GM12878 (cell line): ENCODE measurements around the gene MRPL16. TPM values are rescaled to one million over a fixed set of nuclear protein-coding genes. Genes with fewer than 3 reads are reported as not detected.

Experiments used
- ATAC-seq: fragments of 200-7000 bp; cut with Tn5 transposase; 3 replicates; pipeline ENCODE4 v1.9.1; 2020; ENCODE audit warnings: mild to moderate bottlenecking, moderate library complexity
- Bru-seq: library from RNA; stranded (reverse); fragments of 400-500 nt; gene quantifications from one replicate; lab custom pipeline; 2021; lab: Mats Ljungman, UMichigan
- BruChase-seq, 2 experiments: library from RNA; stranded (reverse); fragments of 400-500 nt; gene quantifications; one replicate each; lab custom pipeline; 2021; lab: Mats Ljungman, UMichigan
- BruUV-seq: library from RNA; stranded (reverse); fragments of 400-500 nt; replicated peaks from 2 replicates; lab custom pipeline; 2021; lab: Mats Ljungman, UMichigan
- CTCF ChIA-PET: fragments of 300-600 bp; sonication (Branson Sonifier 250); formaldehyde crosslinking; extraction: SDS; loops from one replicate; lab custom pipeline; 2021; ENCODE audit warnings: inconsistent platforms; lab: Yijun Ruan, JAX
- POLR2A ChIA-PET: fragments of 350-600 bp; formaldehyde crosslinking; extraction: SDS; loops from one replicate; lab custom pipeline; 2021; ENCODE audit warnings: inconsistent platforms; lab: Charles Lee
- RAD21 ChIA-PET: fragments of 300-600 bp; sonication (Branson Sonifier 250); formaldehyde crosslinking; loops from one replicate; lab custom pipeline; 2023; ENCODE audit warnings: antibody characterized with exemption; ENCODE audit not compliant: unreplicated experiment; lab: Charles Lee
- SMC1A ChIA-PET: fragments of 300-600 bp; sonication (Branson Sonifier 250); formaldehyde crosslinking; loops from one replicate; lab custom pipeline; 2023; ENCODE audit not compliant: unreplicated experiment, uncharacterized antibody; lab: Charles Lee
- DNase-seq: peaks from one replicate; pipeline ENCODE4 v3.0.0-alpha.2; 2011; ENCODE audit warnings: low read depth, low spot score
- FAIRE-seq: peaks from 3 replicates; lab custom pipeline; 2011; peaks lifted over from hg19 to GRCh38; lab: Jason Lieb, UNC
- H2AFZ ChIP-seq: 2 replicates; pipeline ENCODE4 v1.6.0; 2011; ENCODE audit warnings: low read depth, low read length, control low read depth; ENCODE audit not compliant: control insufficient read depth
- H3K27ac ChIP-seq: 2 replicates; pipeline ENCODE4 v1.5.1; 2011; ENCODE audit warnings: control low read depth; ENCODE audit not compliant: control insufficient read depth, insufficient read depth
- H3K27me3 ChIP-seq, 2 experiments: replicated peaks in 1 of 2; 2 replicates each; pipeline versions ENCODE4 v1.6.0 to v1.6.1; 2011; ENCODE audit warnings: low read length in 1 of 2; ENCODE audit not compliant: control insufficient read depth in 2 of 2, insufficient read depth in 2 of 2
- H3K36me3 ChIP-seq, 2 experiments: 2 replicates each; pipeline ENCODE4 v1.5.1; 2011; ENCODE audit warnings: low read length in 1 of 2; ENCODE audit not compliant: control insufficient read depth in 2 of 2, insufficient read depth in 2 of 2
- H3K4me1 ChIP-seq: 2 replicates; pipeline ENCODE4 v1.6.1; 2011; ENCODE audit warnings: mild to moderate bottlenecking, low read length, moderate library complexity, mixed read lengths; ENCODE audit not compliant: control insufficient read depth, insufficient read depth
- H3K4me2 ChIP-seq: 2 replicates; pipeline ENCODE4 v1.6.0; 2011; ENCODE audit warnings: control low read depth; ENCODE audit not compliant: control insufficient read depth, insufficient read depth
- H3K4me3 ChIP-seq: fragments of 200-600 bp; sonication (generic); 2 replicates; pipeline ENCODE4 v1.5.1; 2016
- H3K79me2 ChIP-seq: 2 replicates; pipeline ENCODE4 v1.6.0; 2011; ENCODE audit warnings: low read length; ENCODE audit not compliant: control insufficient read depth, insufficient read depth
- H3K9ac ChIP-seq: 2 replicates; pipeline ENCODE4 v1.8.0; 2011; ENCODE audit warnings: low read length, control low read depth, mixed read lengths; ENCODE audit not compliant: control insufficient read depth, insufficient read depth
- H3K9me3 ChIP-seq: replicated peaks from 3 replicates; pipeline ENCODE4 v1.5.1; 2011; ENCODE audit warnings: mild to moderate bottlenecking, low read length; ENCODE audit not compliant: control insufficient read depth, insufficient read depth
- H4K20me1 ChIP-seq: 2 replicates; pipeline ENCODE4 v1.6.0; 2011; ENCODE audit not compliant: control insufficient read depth, insufficient read depth
- BCL11A ChIP-seq: IDR thresholded peaks from 2 replicates; pipeline ENCODE4 v1.6.1; 2011; ENCODE audit warnings: low read depth, low read length
- ESRRA ChIP-seq: IDR thresholded peaks from 2 replicates; pipeline ENCODE4 v1.6.1; 2012; ENCODE audit warnings: mild to moderate bottlenecking, low read length, improper control_type of control experiment
- ETV6 ChIP-seq, 2 experiments: fragments of 450-650 bp in 1 of 2; IDR thresholded peaks in 1 of 2; conservative IDR thresholded peaks in 1 of 2; 2 replicates each; pipeline ENCODE4 v1.6.1; 2014; ENCODE audit warnings: antibody characterized with exemption in 1 of 2, borderline replicate concordance in 1 of 2, low read depth in 1 of 2, mild to moderate bottlenecking in 1 of 2, moderate library complexity in 1 of 2
- FOXK2 ChIP-seq: fragments of 450-650 bp; IDR thresholded peaks from 2 replicates; pipeline ENCODE4 v1.6.1; 2017; ENCODE audit warnings: mild to moderate bottlenecking, moderate library complexity
- NFIC ChIP-seq: IDR thresholded peaks from 2 replicates; pipeline ENCODE4 v1.6.1; 2012; ENCODE audit warnings: low read depth, mild to moderate bottlenecking, inconsistent platforms, low read length, moderate library complexity
- SPI1 ChIP-seq: IDR thresholded peaks from 2 replicates; pipeline ENCODE4 v1.6.1; 2011; ENCODE audit warnings: low read depth, mild to moderate bottlenecking, low read length, moderate library complexity, borderline replicate concordance; ENCODE audit not compliant: insufficient read depth
- TCF3 ChIP-seq: IDR thresholded peaks from 2 replicates; pipeline ENCODE4 v1.6.1; 2012; ENCODE audit warnings: low read depth, mild to moderate bottlenecking, low read length, borderline replicate concordance; ENCODE audit not compliant: insufficient read depth
- TCF7 ChIP-seq: IDR thresholded peaks from 2 replicates; pipeline ENCODE4 v1.6.1; 2014; ENCODE audit warnings: antibody characterized with exemption, borderline replicate concordance
- WRNIP1 ChIP-seq: IDR thresholded peaks from 2 replicates; pipeline ENCODE4 v1.6.1; 2011; ENCODE audit warnings: low read depth, low read length, improper control_type of control experiment, borderline replicate concordance
- ZNF384 ChIP-seq: IDR thresholded peaks from 2 replicates; pipeline ENCODE4 v1.6.1; 2012; ENCODE audit warnings: low read depth, mild to moderate bottlenecking, low read length, improper control_type of control experiment, borderline replicate concordance
- WGBS: methylation state at CpG from one replicate; pipeline ENCODE4 v1.1.6; 2016; ENCODE audit warnings: low lambda C conversion rate; ENCODE audit not compliant: insufficient replicate concordance, insufficient coverage; ENCODE audit errors: missing lambda C conversion rate; 5-methylcytosine and 5-hydroxymethylcytosine counted together
- in situ Hi-C: fragments of 300-500 bp; cut with MboI; formaldehyde crosslinking; loops from 9 replicates; pipeline ENCODE4 v1.14.3; 2018; ENCODE audit warnings: mixed read lengths
- intact Hi-C: fragments of 100-400 bp; cut with micrococcal nuclease; formaldehyde crosslinking; loops from one replicate; pipeline ENCODE4 v1.14.2; 2022; ENCODE audit not compliant: unreplicated experiment
- long read RNA-seq, 2 experiments: library from polyadenylated mRNA; unstranded; transcript quantifications; one replicate each; pipeline ENCODE4 v2.0.0, GENCODE V29; 2019 to 2020
- polyA minus RNA-seq, 3 experiments: library from RNA; depleted of rRNA, polyadenylated mRNA; stranded (reverse); fragments of >200 nt; gene quantifications; 2 replicates each; pipeline ENCODE4 v1.2.3, GENCODE V29; 2011
- polyA plus RNA-seq, 11 experiments: library from polyadenylated mRNA; depleted of rRNA in 4 of 11; unstranded in 6 of 11; stranded (reverse) in 5 of 11; fragments of >200 nt; fragmentation: Nextera tagmentation in 4 of 11; fragmentation: Illumina TruSeq in 1 of 11; extraction: Ambion mirVana in 4 of 11; extraction: Trizol in 1 of 11; gene quantifications; 1 replicate in 1 of 11; 2 replicates in 10 of 11; pipeline versions ENCODE4 v1.2.1 to v1.2.3, GENCODE V29; 2011 to 2016; ENCODE audit warnings: inconsistent platforms in 2 of 11, missing spikeins in 2 of 11, low read depth in 1 of 11
- total RNA-seq, 4 experiments: library from RNA; depleted of rRNA in 3 of 4; stranded (reverse); fragments of >200 nt in 3 of 4; fragmentation: Illumina TruSeq in 1 of 4; extraction: Trizol in 1 of 4; gene quantifications; 2 replicates each; pipeline versions ENCODE4 v1.2.1 to v1.2.3, GENCODE V29; 2013 to 2021
- TF ChIP-seq, protein P1 (sequence below): IDR thresholded peaks from 2 replicates; pipeline ENCODE4 v1.6.1; 2011; ENCODE audit warnings: low read depth, low read length, improper control_type of control experiment, borderline replicate concordance
- TF ChIP-seq, protein P2 (sequence below): fragments of 450-650 bp; conservative IDR thresholded peaks from 2 replicates; pipeline ENCODE4 v1.6.1; 2017; ENCODE audit warnings: mild to moderate bottlenecking, moderate library complexity
- TF ChIP-seq, protein P3 (sequence below): IDR thresholded peaks from 2 replicates; pipeline ENCODE4 v1.6.1; 2012; ENCODE audit warnings: low read depth, low read length, improper control_type of control experiment

Gene MRPL16
- total RNA-seq (2013; cell fraction: nucleolus; rRNA removed): 29.7 and 32.4 TPM in 2 replicates
- total RNA-seq (2014; rRNA removed): 111 and 117 TPM in 2 replicates
- total RNA-seq (2014; rRNA removed; fragmentation: Illumina TruSeq; extraction: Trizol): 80.9 and 88.9 TPM in 2 replicates
- total RNA-seq (2021): 91.0 and 96.6 TPM in 2 replicates
- 57.2 TPM for polyA plus RNA-seq (2011; ENCODE audit: low read depth)
- polyA plus RNA-seq (2011; rRNA removed): 93.3 and 100 TPM in 2 replicates
- polyA plus RNA-seq (2011; cell fraction: cytosol; rRNA removed): 101 and 105 TPM in 2 replicates
- polyA plus RNA-seq (2011; cell fraction: nucleus; rRNA removed): 57.2 and 64.9 TPM in 2 replicates
- polyA plus RNA-seq (2012): 53.8 and 57.3 TPM in 2 replicates
- polyA plus RNA-seq (2014; fragmentation: Illumina TruSeq; extraction: Trizol): 111 and 115 TPM in 2 replicates
- polyA plus RNA-seq (2014; fragmentation: Nextera tagmentation; extraction: Ambion mirVana): 10 to 100 TPM; 38.2 to 75.0 TPM
- 120 and 125 TPM in 2 replicates for polyA plus RNA-seq (2014; rRNA removed)
- polyA plus RNA-seq (2016; fragmentation: Nextera tagmentation; extraction: Ambion mirVana): 100 to 1,000 TPM; 167 TPM
- polyA minus RNA-seq (2011; rRNA and poly(A)+ RNA removed): 35.3 and 41.8 TPM in 2 replicates
- 13.8 and 15.3 TPM in 2 replicates for polyA minus RNA-seq (2011; cell fraction: cytosol; rRNA and poly(A)+ RNA removed)
- 9.9 and 17.3 TPM in 2 replicates for polyA minus RNA-seq (2011; cell fraction: nucleus; rRNA and poly(A)+ RNA removed)
- Bru-seq, nascent RNA: percentile 91 among the genes with signal in this experiment
- BruChase-seq, experiment 1, labeled RNA remaining after a 6-hour chase: percentile 92 among the genes with signal in this experiment
- BruChase-seq, experiment 2, labeled RNA remaining after a 2-hour chase: percentile 89 among the genes with signal in this experiment
- long read RNA-seq, experiment 1, transcript MRPL16-201 (4 exons, 1,182 nt): major isoform, 136 of 142 reads
- long read RNA-seq, experiment 1, partial matches to known transcripts: 1 of 142 reads
- long read RNA-seq, experiment 1, other reads (novel, unspliced or antisense): 3 of 142 reads
- long read RNA-seq, experiment 2, transcript MRPL16-201 (4 exons, 1,182 nt): major isoform, 404 of 424 reads
- long read RNA-seq, experiment 2, partial matches to known transcripts: 3 of 424 reads
- long read RNA-seq, experiment 2, other reads (novel, unspliced or antisense): 14 of 424 reads

DNA sequence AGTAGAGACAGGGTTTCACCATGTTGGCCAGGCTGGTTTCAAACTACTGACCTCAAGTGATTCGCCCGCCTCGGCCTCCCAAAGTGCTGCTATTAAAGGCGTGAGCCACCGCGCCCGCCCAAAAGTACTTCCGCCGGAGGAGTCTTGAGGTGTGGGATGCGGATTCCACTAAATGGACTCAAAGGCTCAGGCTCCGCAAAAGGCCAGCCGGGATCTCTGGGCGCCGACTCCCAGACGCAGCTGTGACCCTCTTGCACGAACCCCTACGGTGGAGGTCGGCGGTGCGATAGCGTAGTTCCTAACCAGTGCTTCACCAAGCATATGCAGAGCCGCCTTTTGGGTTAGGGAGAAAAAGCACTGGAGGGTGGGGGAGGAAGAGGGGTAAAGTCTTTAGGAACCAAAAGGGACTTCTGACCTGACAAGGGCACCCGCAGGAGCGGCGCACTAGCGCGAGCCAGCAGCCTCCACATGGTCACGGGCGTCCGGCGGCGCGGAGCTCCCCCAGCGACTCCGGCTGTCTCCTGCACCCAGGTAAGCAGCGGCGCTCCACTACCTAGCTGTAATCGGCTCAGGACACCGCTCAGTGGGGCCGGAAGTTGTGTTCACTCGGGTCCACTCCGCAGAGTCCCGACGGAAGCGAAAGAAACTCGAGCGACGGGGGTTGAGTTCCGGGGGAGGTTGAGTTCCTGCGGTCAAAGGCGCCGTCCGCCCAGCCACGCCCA lies at the start of gene MRPL16:
Gene MRPL16, minus strand, starts transcription at position 590 of the 722 bp plus-strand sequence. Its CDS starts 120 bp downstream, at position 470.
- 2% methylated on average over 41 of the region's 54 CpGs for WGBS
- ChIA-PET POLR2A (interaction anchor here (0.6 to 1.5 kb wide), 3 partner anchors 13 to 273 kb away, joined by 3 to 4 read pairs (median 4); partner anchors contain the start of gene OSBP), SMC1A (interaction anchor here (2.4 to 3.1 kb wide), 2 partner anchors 56 to 441 kb away, joined by 8 to 18 read pairs; partner anchors contain the start of gene STX3), CTCF (interaction anchor here (1.1 to 3.0 kb wide), 5 partner anchors 9 to 336 kb away, joined by 3 to 17 read pairs (median 4); partner anchors contain the start of gene STX3), RAD21 (interaction anchor here (1.7 kb wide), 1 partner anchor 55 kb away, joined by 5 read pairs; the partner anchor contains the start of gene STX3)
- Histone ChIP-seq H3K4me3 (peak within 1 kb of the TSS; percentile 87), H3K9ac (peak within 1 kb of the TSS; percentile 90), H3K4me2 (peak within 1 kb of the TSS; percentile 78), H3K27me3 (no peaks in the 10 kb centered on the region), H2AFZ (peak within 1 kb of the TSS; percentile 97), H3K79me2 (peaks cover 12% of the 10 kb centered on the region), H3K4me1 (no peaks in the 10 kb centered on the region; the same call in 1 of the 2 replicates), H3K27ac (peak within 1 kb of the TSS; percentile 67), H3K9me3 (no peaks in the 10 kb centered on the region), H3K36me3 (peaks cover 1 to 16% of the 10 kb centered on the region in 2 experiments), H4K20me1 (no peaks in the 10 kb centered on the region)
- peak; percentile 89 for FAIRE-seq
- peak; percentile 99 for ATAC-seq
- no TSS peak for BruUV-seq
- peak; percentile 69 for DNase-seq
- in situ Hi-C loops: no loop called here
- intact Hi-C loops: loop anchor here (2.0 to 5.0 kb wide), 3 partner anchors 56 to 253 kb away; partner anchors contain the start of genes PATL1 and STX3
- TF ChIP-seq SPI1: no peak
- TF ChIP-seq, protein P1, sequence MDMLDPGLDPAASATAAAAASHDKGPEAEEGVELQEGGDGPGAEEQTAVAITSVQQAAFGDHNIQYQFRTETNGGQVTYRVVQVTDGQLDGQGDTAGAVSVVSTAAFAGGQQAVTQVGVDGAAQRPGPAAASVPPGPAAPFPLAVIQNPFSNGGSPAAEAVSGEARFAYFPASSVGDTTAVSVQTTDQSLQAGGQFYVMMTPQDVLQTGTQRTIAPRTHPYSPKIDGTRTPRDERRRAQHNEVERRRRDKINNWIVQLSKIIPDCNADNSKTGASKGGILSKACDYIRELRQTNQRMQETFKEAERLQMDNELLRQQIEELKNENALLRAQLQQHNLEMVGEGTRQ: no peak
- TF ChIP-seq TCF7: peak; percentile 73
- TF ChIP-seq ESRRA: no peak
- TF ChIP-seq FOXK2: peak; percentile 50
- no peak for TF ChIP-seq ETV6 (conservative IDR thresholded peaks at IDR 0.05 in 1 of 2, IDR thresholded peaks at IDR 0.05 in 1 of 2; ENCODE audit: borderline replicate concordance in 1 of 2, low read depth in 1 of 2)
- 0 out of 2 replicates have a peak, but pooled peaks have one; percentile 66 for TF ChIP-seq WRNIP1
- TF ChIP-seq, protein P2, sequence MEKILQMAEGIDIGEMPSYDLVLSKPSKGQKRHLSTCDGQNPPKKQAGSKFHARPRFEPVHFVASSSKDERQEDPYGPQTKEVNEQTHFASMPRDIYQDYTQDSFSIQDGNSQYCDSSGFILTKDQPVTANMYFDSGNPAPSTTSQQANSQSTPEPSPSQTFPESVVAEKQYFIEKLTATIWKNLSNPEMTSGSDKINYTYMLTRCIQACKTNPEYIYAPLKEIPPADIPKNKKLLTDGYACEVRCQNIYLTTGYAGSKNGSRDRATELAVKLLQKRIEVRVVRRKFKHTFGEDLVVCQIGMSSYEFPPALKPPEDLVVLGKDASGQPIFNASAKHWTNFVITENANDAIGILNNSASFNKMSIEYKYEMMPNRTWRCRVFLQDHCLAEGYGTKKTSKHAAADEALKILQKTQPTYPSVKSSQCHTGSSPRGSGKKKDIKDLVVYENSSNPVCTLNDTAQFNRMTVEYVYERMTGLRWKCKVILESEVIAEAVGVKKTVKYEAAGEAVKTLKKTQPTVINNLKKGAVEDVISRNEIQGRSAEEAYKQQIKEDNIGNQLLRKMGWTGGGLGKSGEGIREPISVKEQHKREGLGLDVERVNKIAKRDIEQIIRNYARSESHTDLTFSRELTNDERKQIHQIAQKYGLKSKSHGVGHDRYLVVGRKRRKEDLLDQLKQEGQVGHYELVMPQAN: peak; percentile 63; the same call in 1 of the 2 replicates
- no peak for TF ChIP-seq BCL11A
- no peak for TF ChIP-seq NFIC
- 0 out of 2 replicates have a peak, but pooled peaks have one; percentile 12 for TF ChIP-seq TCF3
- TF ChIP-seq, protein P3, sequence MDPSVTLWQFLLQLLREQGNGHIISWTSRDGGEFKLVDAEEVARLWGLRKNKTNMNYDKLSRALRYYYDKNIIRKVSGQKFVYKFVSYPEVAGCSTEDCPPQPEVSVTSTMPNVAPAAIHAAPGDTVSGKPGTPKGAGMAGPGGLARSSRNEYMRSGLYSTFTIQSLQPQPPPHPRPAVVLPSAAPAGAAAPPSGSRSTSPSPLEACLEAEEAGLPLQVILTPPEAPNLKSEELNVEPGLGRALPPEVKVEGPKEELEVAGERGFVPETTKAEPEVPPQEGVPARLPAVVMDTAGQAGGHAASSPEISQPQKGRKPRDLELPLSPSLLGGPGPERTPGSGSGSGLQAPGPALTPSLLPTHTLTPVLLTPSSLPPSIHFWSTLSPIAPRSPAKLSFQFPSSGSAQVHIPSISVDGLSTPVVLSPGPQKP: peak; percentile 81; the same call in 1 of the 2 replicates
- TF ChIP-seq ZNF384: no peak
